ENCODE measurements around the gene BCO2.

The BCO2 gene

GRCh38 chr11:112219476-112220232 lies 44.3 kb downstream of the BCO2 start:
- DNase-seq, result peak; percentile 39

- no peak for DNase-seq
These were observed 46.0 kb downstream of the BCO2 start for GRCh38 chr11:112221274-112221835.

GRCh38 chr11:112222303-112222702 lies 47.0 kb downstream of the BCO2 start:
- no peak for DNase-seq

- no peak for DNase-seq
These were observed 47.8 kb downstream of the BCO2 start for GRCh38 chr11:112223121-112223520.

- DNase-seq, result no peak
These were observed 48.6 kb downstream of the BCO2 start for GRCh38 chr11:112223754-112224532.

GRCh38 chr11:112225753-112226061 lies 50.4 kb downstream of the BCO2 start:
- no peak for DNase-seq

- peak; percentile 54 for DNase-seq
These were observed 50.9 kb downstream of the BCO2 start, which contains the start of gene PTS for GRCh38 chr11:112226062-112226830. TSS of gene PTS (plus strand) at chr11:112226428. CDS start at chr11:112226444, 16 bp downstream.

GRCh38 chr11:112226831-112227401 lies 51.6 kb downstream of the BCO2 start:
- DNase-seq, result no peak

GRCh38 chr11:112227471-112227870 lies 52.2 kb downstream of the BCO2 start:
- DNase-seq, result no peak

- DNase-seq, result no peak
These were observed 53.4 kb downstream of the BCO2 start for GRCh38 chr11:112228706-112229105.

GRCh38 chr11:112229159-112229558 lies 53.8 kb downstream of the BCO2 start:
- no peak for DNase-seq

- no peak for DNase-seq
These were observed 54.6 kb downstream of the BCO2 start for GRCh38 chr11:112229746-112230433.

GRCh38 chr11:112231952-112232351 lies 56.6 kb downstream of the BCO2 start:
- DNase-seq, result no peak

GRCh38 chr11:112235750-112236390 lies 60.6 kb downstream of the BCO2 start:
- no peak for DNase-seq

- no peak for DNase-seq
These were observed 62.1 kb downstream of the BCO2 start for GRCh38 chr11:112237451-112237850.

GRCh38 chr11:112238041-112238440 lies 62.7 kb downstream of the BCO2 start:
- no peak for DNase-seq

- no peak for DNase-seq
These were observed 66.2 kb downstream of the BCO2 start for GRCh38 chr11:112241486-112241885.

GRCh38 chr11:112247201-112247600 lies 71.9 kb downstream of the BCO2 start:
- DNase-seq, result no peak

GRCh38 chr11:112248201-112248600 lies 72.9 kb downstream of the BCO2 start:
- DNase-seq, result no peak

GRCh38 chr11:112249871-112250610 lies 74.7 kb downstream of the BCO2 start:
- DNase-seq, result no peak

Data from SHP77 treated with DMSO at 0.1 percent for 48 hours (cell line).